ENCODE measurements around the gene PIP4K2A.

DNA sequence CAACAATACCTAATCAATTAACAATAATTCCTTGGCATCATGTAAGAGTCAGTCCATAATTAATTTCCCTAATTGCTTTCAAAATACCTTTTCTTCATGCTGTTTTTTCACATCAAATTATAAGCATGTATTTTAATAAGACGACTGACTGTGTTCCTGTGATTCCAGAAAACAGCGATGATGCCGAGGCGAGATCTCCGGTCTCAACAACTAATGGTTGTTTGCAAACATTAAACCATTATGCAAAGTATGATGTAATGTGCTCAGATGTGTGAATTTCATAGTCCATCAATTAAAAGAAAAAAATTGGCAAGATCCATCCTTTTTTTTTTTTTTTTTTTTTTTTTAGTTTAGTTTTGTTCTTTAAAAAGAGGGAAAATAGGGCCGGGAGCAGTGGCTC, 44.5 kb upstream of the PIP4K2A start:
- TF ChIP-seq, protein P1, sequence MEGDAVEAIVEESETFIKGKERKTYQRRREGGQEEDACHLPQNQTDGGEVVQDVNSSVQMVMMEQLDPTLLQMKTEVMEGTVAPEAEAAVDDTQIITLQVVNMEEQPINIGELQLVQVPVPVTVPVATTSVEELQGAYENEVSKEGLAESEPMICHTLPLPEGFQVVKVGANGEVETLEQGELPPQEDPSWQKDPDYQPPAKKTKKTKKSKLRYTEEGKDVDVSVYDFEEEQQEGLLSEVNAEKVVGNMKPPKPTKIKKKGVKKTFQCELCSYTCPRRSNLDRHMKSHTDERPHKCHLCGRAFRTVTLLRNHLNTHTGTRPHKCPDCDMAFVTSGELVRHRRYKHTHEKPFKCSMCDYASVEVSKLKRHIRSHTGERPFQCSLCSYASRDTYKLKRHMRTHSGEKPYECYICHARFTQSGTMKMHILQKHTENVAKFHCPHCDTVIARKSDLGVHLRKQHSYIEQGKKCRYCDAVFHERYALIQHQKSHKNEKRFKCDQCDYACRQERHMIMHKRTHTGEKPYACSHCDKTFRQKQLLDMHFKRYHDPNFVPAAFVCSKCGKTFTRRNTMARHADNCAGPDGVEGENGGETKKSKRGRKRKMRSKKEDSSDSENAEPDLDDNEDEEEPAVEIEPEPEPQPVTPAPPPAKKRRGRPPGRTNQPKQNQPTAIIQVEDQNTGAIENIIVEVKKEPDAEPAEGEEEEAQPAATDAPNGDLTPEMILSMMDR (IDR thresholded peaks at IDR 0.05), result no peak
- TF ChIP-seq POLR2AphosphoS5 (IDR thresholded peaks at IDR 0.05) (no peak), POLR2A (IDR thresholded peaks at IDR 0.05) (no peak), EP300 (IDR thresholded peaks at IDR 0.05) (no peak)
